NCI-H1105 (cell line): ENCODE data around the gene SGTA.
"Not testable (repeated sequence)": the region's sequence is repeated elsewhere in the genome, so short reads cannot be mapped to it uniquely, and the experiment has no call there.

Experiments used
- DNase-seq: peaks from one replicate; lab custom pipeline; 2025; lab: John Stamatoyannopoulos, UW

SGTA gene

GRCh38 chr19:2713170-2713569 is 69.9 kb downstream of the SGTA start:
- DNase-seq: not testable (repeated sequence)

GRCh38 chr19:2711875-2712205 is 71.2 kb downstream of the SGTA start:
- no peak for DNase-seq

GRCh38 chr19:2711172-2711874 is 71.8 kb downstream of the SGTA start:
- no peak for DNase-seq

- no peak for DNase-seq
Observed at GRCh38 chr19:2706251-2706650, 76.8 kb downstream of the SGTA start.
